SH-SY5Y (cell line): Measurements from ENCODE around the gene UNC5C.
A peak's percentile ranks its signal among the peaks of the same experiment; 100 is the strongest.

ENCODE experiments used
- GATA2 ChIP-seq: IDR thresholded peaks from 2 replicates; pipeline ENCODE4 v1.6.1; 2011; ENCODE audit warnings: mild to moderate bottlenecking, low read depth, low read length
- GATA3 ChIP-seq: IDR thresholded peaks from 2 replicates; pipeline ENCODE4 v1.6.1; 2011; ENCODE audit warnings: low read depth, mild to moderate bottlenecking, low read length, moderate library complexity

UNC5C gene

GRCh38 chr4:95548738-95549245, at the start of gene UNC5C:
UNC5C (minus strand) TSS chr4:95548973.
- TF ChIP-seq GATA2 (0 out of 2 replicates have a peak, but pooled peaks have one; percentile 3), GATA3 (no peak)

GRCh38 chr4:95596676-95597075, 47.9 kb upstream of the UNC5C start:
- no peak for TF ChIP-seq GATA3
- no peak for TF ChIP-seq GATA2

- TF ChIP-seq GATA3 (no peak), GATA2 (no peak)
Measured at GRCh38 chr4:95594629-95595028, 45.9 kb upstream of the UNC5C start.

- TF ChIP-seq GATA2: no peak
- no peak for TF ChIP-seq GATA3
Measured at GRCh38 chr4:95594013-95594412, 45.2 kb upstream of the UNC5C start.

GRCh38 chr4:95591278-95591677, 42.5 kb upstream of the UNC5C start:
- TF ChIP-seq GATA2 (no peak), GATA3 (no peak)

GRCh38 chr4:95590615-95591014, 41.8 kb upstream of the UNC5C start:
- no peak for TF ChIP-seq GATA2

- TF ChIP-seq GATA2 (no peak), GATA3 (no peak)
Measured at GRCh38 chr4:95585016-95585695, 36.4 kb upstream of the UNC5C start.

GRCh38 chr4:95580226-95580625, 31.5 kb upstream of the UNC5C start:
- TF ChIP-seq GATA3 (no peak), GATA2 (no peak)

- TF ChIP-seq GATA3: no peak
- no peak for TF ChIP-seq GATA2
Measured at GRCh38 chr4:95572304-95572991, 23.7 kb upstream of the UNC5C start.

GRCh38 chr4:95571577-95571976, 22.8 kb upstream of the UNC5C start:
- TF ChIP-seq GATA3 (no peak), GATA2 (no peak)

- TF ChIP-seq GATA3 (no peak), GATA2 (no peak)
Measured at GRCh38 chr4:95563638-95564337, 15.0 kb upstream of the UNC5C start.

- TF ChIP-seq GATA2 (no peak), GATA3 (no peak)
Measured at GRCh38 chr4:95560774-95561173, 12.0 kb upstream of the UNC5C start.

- TF ChIP-seq GATA3: no peak
- no peak for TF ChIP-seq GATA2
Measured at GRCh38 chr4:95556207-95556859, 7.6 kb upstream of the UNC5C start.

- no peak for TF ChIP-seq GATA2
- TF ChIP-seq GATA3: peak; percentile 63
Measured at GRCh38 chr4:95552942-95553550, 4.3 kb upstream of the UNC5C start.
